Lower lobe of right lung (tissue), 2 donors: ENCODE results near the gene ZNF215. TPM values are rescaled to one million over a fixed set of nuclear protein-coding genes. Genes with fewer than 3 reads are reported as not detected.

ENCODE experiments used
- ATAC-seq, 2 donors: fragments of 200-7000 bp; cut with Tn5 transposase; one replicate each; pipeline ENCODE4 v1.9.1; 2020 to 2022; ENCODE audit warnings: mild to moderate bottlenecking in 2 of 2, moderate library complexity in 2 of 2
- DNase-seq: peaks from one replicate; pipeline ENCODE4 v3.0.0-alpha.2; 2020
- H3K27ac ChIP-seq: fragments of 200-600 bp; one replicate; pipeline ENCODE4 v1.8.0; 2022
- H3K27me3 ChIP-seq: fragments of 200-600 bp; one replicate; pipeline ENCODE4 v1.8.0; 2022; ENCODE audit warnings: low read depth
- H3K36me3 ChIP-seq: fragments of 200-600 bp; one replicate; pipeline ENCODE4 v1.8.0; 2022; ENCODE audit warnings: mild to moderate bottlenecking
- H3K4me1 ChIP-seq: fragments of 200-600 bp; one replicate; pipeline ENCODE4 v1.8.0; 2022
- H3K4me3 ChIP-seq: fragments of 200-600 bp; one replicate; pipeline ENCODE4 v1.8.0; 2022; ENCODE audit warnings: mild to moderate bottlenecking
- H3K9me3 ChIP-seq: fragments of 200-600 bp; one replicate; pipeline ENCODE4 v1.8.0; 2022
- CTCF ChIP-seq: fragments of 200-600 bp; IDR thresholded peaks from one replicate; pipeline ENCODE4 v1.8.0; 2022; ENCODE audit warnings: antibody characterized with exemption, mild to moderate bottlenecking
- intact Hi-C: fragments of 100-400 bp; cut with DNase I; formaldehyde crosslinking; loops from one replicate; pipeline ENCODE4 v1.11.0; 2022
- total RNA-seq: library from RNA; stranded (reverse); fragmentation: NEBNext Ultra II Directional; extraction: Animal tissue kit (Norgen Biotek cat#: 25700); gene quantifications from one replicate; pipeline ENCODE4 v1.2.1, GENCODE V29; 2021
- donor health status: DM: no; HTN: yes; CAD: no; lungs with severe emphysema.

ZNF215 gene
- total RNA-seq, 1 donor from 2014 or later: 2.3 TPM

- DNase-seq (no peak), ATAC-seq (peak; percentile 7 to 38)
- peak overlapping the region; percentile 73 for H3K4me3 ChIP-seq
- no peaks in the 10 kb centered on the region for H3K27me3 ChIP-seq
- no peaks in the 10 kb centered on the region for H3K36me3 ChIP-seq
- intact Hi-C loops: no loop called here
- no peak for TF ChIP-seq CTCF
- peaks cover 12% of the 10 kb centered on the region for H3K4me1 ChIP-seq
- H3K9me3 ChIP-seq: no peaks in the 10 kb centered on the region
- H3K27ac ChIP-seq: peak overlapping the region; percentile 74
These were observed 504 bp upstream of the ZNF215 start for GRCh38 chr11:6925636-6926207.

DNA sequence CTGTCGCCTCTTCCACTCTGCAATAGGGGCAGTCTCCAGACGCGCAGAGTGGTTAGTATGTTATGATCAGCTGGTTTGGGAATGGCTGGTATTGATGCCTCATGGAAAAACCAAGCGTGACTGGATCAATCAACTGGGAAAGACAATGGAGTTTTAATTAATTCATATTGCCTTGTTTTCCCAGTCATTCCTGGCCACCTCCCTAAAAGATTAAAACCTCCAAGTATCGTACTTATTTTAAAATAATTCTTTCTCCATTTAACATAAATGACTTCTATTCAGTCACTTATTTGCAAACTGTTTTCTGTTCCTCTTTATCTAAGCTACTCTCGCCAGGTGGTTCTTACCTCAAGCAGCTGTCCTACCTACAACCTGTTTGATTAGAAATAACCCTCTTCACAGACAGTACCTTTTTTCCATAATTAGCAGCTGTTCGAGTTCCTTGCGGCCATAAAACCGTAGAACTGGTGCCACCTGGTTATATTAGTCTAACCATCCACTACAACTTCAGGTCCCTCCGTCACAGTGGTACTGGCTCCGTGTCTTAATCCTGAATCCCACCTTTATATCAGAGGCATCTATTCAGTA is 898 bp downstream of the ZNF215 start:
- no peaks in the 10 kb centered on the region for H3K27me3 ChIP-seq
- no peaks in the 10 kb centered on the region for H3K36me3 ChIP-seq
- no peak for DNase-seq
- H3K4me3 ChIP-seq: peak overlapping the region; percentile 73
- no peak for ATAC-seq
- no peaks in the 10 kb centered on the region for H3K9me3 ChIP-seq
- intact Hi-C loops: no loop called here
- no peak for TF ChIP-seq CTCF
- no peak overlapping the region for H3K27ac ChIP-seq
- peaks cover 12% of the 10 kb centered on the region for H3K4me1 ChIP-seq

DNA sequence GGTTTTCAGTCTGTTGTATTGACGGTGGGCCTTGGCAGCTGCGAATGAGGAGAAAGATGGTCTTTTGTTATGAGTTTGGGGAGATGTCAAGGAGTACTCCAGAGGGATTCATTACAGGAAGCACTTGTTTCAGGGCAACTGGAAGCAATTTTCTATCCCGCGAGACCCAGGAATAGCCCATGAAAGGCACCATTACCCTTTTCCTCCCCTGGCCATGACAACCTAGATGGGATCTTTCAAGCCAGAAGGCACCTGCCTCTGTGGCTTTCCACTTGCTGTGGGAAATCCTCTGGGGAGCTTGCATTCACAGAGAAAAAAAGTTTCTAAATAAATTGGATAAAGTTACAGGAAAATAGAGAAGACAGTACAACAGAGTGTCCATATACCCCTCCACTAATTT is 2.7 kb downstream of the ZNF215 start:
- no peaks in the 10 kb centered on the region for H3K9me3 ChIP-seq
- DNase-seq: no peak
- intact Hi-C loops: no loop called here
- no peaks in the 10 kb centered on the region for H3K36me3 ChIP-seq
- H3K27me3 ChIP-seq: no peaks in the 10 kb centered on the region
- H3K4me3 ChIP-seq: no peak overlapping the region
- no peak overlapping the region for H3K27ac ChIP-seq
- peaks cover 12% of the 10 kb centered on the region for H3K4me1 ChIP-seq
- TF ChIP-seq CTCF: no peak
- no peak for ATAC-seq

- Histone ChIP-seq H3K36me3 (no peaks in the 10 kb centered on the region), H3K27me3 (no peaks in the 10 kb centered on the region), H3K9me3 (no peaks in the 10 kb centered on the region), H3K27ac (no peak overlapping the region), H3K4me1 (peaks cover 12% of the 10 kb centered on the region), H3K4me3 (no peak overlapping the region)
- ATAC-seq: no peak
- intact Hi-C loops: no loop called here
- TF ChIP-seq CTCF: no peak
- no peak for DNase-seq
These were observed 5.0 kb downstream of the ZNF215 start for GRCh38 chr11:6931146-6931713.

- Histone ChIP-seq H3K4me3 (no peak overlapping the region), H3K9me3 (no peaks in the 10 kb centered on the region), H3K4me1 (peaks cover 8% of the 10 kb centered on the region), H3K27ac (no peak overlapping the region), H3K27me3 (no peaks in the 10 kb centered on the region), H3K36me3 (no peaks in the 10 kb centered on the region)
- TF ChIP-seq CTCF: no peak
- intact Hi-C loops: no loop called here
- ATAC-seq (no peak), DNase-seq (no peak)
These were observed 5.9 kb downstream of the ZNF215 start for GRCh38 chr11:6932145-6932544.
